ENCODE data around the gene SH3GLB1.

DNA sequence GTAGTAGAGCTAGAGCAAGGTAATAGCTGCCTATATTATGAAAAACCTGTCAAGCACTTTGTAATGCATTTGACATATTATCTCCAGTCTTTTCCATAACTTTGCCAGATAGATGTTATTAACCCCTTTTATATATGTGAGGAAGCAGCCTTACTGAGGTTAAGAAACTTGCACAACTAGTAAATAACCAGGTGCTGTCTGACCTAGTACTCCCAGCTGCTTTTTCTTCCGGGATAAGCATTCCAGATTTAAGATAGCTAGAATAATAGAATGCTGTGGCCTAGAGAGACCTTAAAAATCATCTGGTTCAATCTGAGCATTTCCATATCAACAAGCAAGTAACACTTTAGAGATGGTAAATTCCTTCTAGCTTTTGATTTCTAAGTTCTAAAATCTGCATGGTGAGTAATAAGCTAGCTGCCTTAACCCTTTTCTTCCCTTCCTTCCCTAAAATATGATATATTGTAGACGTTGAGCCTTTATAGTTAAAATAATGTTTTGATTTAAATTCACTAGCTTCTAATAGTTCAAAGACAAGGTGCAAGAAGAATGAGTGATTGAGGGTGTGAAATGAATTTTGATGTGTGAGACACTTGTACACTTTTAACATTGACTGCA, 1.8 kb downstream of the SH3GLB1 start:
- TF ChIP-seq, protein P1, sequence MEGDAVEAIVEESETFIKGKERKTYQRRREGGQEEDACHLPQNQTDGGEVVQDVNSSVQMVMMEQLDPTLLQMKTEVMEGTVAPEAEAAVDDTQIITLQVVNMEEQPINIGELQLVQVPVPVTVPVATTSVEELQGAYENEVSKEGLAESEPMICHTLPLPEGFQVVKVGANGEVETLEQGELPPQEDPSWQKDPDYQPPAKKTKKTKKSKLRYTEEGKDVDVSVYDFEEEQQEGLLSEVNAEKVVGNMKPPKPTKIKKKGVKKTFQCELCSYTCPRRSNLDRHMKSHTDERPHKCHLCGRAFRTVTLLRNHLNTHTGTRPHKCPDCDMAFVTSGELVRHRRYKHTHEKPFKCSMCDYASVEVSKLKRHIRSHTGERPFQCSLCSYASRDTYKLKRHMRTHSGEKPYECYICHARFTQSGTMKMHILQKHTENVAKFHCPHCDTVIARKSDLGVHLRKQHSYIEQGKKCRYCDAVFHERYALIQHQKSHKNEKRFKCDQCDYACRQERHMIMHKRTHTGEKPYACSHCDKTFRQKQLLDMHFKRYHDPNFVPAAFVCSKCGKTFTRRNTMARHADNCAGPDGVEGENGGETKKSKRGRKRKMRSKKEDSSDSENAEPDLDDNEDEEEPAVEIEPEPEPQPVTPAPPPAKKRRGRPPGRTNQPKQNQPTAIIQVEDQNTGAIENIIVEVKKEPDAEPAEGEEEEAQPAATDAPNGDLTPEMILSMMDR (conservative IDR thresholded peaks at IDR 0.05; ENCODE audit: low read length), result no peak
- no peak for TF ChIP-seq EZH2phosphoT487 (IDR thresholded peaks at IDR 0.05; ENCODE audit: borderline replicate concordance, low read depth, low read length)
